Measurements from ENCODE around the gene CYTH1.

CYTH1 gene

DNA sequence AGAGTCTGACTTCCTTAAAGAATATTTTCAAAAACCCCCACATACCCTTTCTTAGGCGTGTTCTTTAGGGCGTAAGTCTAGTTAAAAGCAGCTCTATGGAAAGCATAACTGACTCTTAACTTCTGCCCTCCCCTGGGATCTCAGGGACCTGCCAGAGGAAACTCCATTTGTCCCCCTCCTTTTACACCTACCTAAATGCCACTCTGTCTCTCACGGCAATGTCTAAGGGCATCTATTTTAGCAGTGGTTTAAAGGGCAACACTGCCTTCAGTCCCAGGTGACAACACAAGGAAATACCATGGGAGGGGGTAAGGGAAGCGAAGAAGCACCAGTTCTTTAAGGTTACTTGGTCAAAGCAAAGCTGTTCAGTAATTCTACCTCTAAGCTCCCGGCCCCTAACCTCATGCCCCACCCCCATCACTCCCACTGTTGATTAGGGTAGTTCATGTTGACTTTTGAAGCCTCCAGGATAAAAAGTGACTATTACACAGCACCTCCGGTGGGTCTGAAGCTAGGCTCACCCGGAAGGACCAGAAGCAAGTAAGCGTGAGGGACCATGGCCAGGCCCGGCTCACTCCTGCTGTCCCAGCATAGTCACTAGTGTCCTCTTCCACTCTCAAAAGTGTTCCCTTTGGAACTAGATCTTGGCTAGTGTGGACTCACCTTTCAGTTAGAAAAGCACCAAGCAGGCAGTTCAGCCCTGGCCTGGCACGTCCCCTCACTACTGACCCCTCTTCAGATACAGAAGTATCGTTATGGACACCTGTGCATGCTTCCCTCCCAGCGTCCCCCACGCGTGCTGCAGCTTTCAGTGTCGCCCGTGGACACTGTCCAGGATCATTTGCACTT is 47.1 kb downstream of the CYTH1 start:
- DNase-seq (ENCODE audit: low spot score), result no peak

DNA sequence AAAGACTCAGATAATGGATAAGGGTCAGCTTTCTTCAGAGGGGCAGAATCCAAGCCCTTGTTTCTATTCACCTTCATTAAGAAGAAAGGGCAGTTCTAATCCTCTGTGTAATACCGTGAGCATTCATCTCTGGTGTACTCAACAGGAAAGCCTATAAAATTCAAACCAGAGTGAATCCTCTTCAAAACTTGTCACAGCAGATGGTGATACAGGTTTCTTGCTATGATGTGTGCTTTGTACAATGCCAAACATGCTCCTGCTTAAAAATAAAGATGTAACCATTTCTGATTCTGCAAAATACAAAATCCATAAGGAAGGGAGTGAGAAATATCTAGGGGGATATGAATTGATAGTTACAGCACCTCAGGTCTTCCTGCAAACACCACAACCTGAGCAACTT is 49.7 kb downstream of the CYTH1 start:
- DNase-seq (ENCODE audit: low spot score), result no peak

DNA sequence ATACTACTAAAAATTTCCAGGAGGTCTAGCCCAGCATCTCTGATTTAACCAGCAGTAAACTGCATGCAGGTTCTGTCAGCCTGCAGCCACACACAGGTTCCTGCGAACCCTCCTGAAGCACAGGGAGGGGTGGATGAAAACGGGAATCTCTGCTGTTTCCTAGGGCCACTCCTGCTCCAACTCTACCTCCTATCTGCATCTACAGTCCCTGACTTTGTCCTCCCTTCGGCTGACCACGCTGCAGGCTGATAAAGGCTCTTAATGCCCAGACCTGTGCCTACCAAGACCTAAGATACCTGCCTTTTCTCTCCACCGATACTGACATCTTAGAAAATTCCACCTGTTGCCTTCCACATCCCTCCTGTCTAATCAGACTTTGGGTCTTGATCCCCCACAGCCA is 50.2 kb downstream of the CYTH1 start:
- DNase-seq (ENCODE audit: low spot score), result no peak

DNA sequence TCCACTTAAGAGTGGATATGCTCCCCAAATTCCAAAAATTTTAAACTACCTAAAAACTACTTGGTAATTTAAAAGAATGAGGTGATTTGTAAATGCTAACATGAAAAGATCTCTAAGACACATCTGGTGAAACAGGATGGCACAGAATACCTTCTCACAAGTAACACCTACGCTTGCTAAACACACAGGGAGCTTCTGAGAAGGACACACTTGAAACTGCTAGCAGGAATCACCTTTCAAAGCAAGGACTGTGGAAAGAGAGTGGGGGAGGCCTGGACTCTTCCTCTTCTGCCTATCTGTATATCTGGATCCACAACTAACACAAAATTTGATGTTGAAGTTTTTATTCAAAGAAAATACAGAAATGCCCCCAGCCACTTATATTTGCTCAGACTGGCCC is 52.4 kb downstream of the CYTH1 start:
- DNase-seq (ENCODE audit: low spot score), result no peak

DNA sequence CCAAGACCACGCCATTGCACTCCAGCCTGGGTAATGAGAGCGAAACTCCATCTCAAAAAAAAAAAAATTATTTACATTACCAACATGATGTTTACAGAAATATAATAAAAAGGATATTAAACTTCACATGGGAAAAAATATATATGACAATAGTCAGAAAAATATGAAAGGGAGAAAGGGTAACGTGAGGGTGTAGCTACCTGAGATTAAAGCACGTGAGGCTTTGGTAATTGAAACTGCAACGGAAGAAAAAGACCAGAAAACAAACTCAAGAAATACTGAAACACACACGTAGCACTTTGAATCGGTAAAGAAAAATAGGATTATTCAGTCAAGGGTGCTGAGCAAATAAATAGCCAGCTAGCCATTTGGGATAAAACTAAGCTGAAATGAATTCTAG is 53.6 kb downstream of the CYTH1 start:
- no peak for DNase-seq (ENCODE audit: low spot score)

DNA sequence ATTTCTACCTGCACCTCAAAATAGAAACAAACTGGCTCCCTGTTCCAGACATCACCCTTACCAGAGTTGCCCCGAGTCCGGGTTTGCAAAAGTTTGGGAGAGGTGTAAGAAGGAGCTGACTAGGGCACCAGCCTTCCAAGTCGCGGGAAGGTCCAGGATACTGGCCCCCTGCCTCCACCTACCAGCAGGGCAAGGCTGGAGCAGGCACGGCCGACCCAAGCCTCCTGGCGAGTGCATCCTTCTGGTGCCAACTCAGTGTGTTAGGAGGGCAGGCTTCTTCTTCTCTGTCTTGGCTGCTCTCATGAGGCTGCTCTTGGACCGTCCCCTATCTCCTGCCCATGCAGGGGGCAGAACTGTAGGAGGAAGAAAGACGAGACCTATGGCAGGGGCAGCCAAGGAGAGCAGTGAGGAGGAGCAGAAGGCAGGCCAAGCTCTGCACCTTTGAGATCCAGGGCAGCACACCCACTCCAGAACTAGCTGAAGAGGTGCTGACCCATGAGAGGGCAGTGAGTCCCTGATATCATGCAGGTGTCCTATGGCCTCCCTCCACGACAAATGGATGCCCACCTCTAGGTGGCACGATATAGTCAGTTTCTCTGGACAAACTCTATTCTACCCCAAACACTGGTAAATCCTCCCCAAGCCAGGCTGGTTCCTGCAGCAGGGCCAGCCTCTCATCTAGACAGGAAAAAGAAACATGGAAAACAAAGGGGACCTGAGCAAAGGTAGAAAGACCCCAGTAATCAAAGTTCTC is 54.4 kb downstream of the CYTH1 start:
- DNase-seq (ENCODE audit: low spot score), result no peak

DNA sequence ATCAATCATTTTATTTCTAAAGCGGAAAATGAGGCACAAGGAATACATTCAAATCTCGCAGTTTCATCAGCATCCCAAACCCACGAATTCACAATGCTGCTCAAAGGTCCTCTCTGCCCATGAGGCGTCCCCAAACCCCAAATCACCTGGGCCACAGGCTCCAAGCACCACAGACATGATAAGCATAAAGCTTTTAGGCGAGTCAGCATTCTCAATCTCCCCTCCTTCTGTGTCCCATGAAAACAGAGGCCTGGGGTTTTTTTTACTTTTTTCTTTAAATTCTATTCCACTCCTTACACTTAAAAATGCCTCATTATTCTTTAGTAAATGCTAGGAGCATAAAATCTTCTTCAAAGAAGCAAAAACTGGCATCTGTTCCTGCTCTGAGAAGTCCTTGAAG is 55.0 kb downstream of the CYTH1 start:
- DNase-seq (ENCODE audit: low spot score), result no peak

DNA sequence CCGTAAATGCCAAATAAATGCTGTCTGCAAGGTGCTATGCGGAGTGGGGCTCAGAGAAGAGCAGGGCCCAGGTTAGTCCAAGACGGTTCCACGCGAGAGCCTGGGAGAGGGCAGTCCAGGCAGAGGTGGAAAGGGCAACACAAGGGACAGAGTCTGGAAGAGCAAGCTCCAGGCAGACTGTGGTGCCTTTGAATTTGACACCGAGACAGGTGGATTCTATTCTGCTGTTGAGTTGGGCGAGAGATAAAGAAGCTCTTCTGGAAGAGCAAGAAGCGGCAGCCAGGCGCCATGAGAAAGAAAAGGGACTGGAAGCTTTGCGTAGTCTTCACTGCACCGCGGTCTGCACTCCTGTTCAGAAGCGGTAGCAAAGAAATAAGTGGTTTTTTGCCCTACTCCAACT is 55.6 kb downstream of the CYTH1 start:
- no peak for DNase-seq (ENCODE audit: low spot score)

DNA sequence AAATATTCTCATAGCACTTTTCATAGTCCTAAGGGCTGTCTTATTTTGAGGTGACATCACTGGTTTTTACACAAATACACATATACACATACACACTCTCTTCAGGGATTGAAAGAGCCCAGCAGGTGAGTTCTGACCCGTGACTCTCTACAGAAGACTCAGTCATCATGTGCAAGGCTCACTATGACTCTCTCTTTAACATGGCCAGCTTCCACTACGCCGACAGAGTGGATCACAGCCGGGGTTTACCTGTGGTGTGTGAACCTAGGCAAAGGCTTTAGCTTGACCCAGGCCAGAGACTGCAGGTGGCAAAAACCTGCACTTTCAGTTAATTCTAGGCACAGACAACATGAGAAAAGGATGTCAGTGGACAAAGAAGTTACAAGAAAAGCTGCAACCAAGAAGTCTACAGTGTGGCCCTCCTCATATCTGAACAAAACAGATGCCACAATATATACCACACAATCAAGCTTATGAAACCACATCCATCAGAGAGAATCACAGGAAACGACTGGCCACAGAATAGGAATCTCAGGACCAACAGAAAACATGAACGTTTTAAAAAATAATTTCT is 56.5 kb downstream of the CYTH1 start:
- no peak for DNase-seq (ENCODE audit: low spot score)

DNA sequence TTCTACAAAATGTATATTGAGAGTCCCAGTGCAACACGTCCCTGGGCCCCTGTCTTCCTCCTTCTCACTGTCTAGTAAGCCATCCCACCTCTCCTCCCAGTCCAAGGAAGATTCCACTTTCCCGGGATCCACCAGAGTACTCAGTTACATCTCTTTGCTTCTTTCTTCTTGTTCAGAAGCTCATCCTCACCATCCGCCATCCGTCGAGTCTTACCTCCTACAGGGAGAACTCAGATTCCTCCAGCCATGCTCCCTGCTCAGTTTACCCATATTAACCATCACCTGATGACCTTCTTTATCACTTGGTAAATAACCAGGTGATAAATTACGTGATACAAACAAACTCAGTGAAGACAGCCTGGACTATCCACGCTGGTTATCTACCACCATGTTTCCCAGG is 57.1 kb downstream of the CYTH1 start:
- DNase-seq (ENCODE audit: low spot score), result no peak

DNA sequence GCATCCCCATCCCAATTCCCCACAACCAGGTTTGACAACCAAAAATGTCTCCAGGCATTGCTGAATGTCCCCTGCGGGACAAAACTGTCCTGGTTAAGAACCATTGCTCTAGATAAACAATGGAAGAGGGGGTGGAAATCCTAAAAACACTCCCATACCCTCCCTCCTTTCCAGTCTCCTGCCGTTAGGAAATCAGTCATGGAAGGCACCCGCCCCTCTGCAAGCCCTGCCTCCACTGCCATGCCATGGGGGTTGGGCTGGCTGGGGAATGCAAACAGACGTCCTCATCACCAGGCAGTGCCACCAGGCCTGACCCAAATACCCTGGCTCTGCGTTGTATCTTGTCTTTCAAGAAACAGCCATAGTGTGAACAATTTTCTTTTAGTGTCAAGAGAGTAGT is 57.5 kb downstream of the CYTH1 start:
- DNase-seq (ENCODE audit: low spot score), result no peak

DNA sequence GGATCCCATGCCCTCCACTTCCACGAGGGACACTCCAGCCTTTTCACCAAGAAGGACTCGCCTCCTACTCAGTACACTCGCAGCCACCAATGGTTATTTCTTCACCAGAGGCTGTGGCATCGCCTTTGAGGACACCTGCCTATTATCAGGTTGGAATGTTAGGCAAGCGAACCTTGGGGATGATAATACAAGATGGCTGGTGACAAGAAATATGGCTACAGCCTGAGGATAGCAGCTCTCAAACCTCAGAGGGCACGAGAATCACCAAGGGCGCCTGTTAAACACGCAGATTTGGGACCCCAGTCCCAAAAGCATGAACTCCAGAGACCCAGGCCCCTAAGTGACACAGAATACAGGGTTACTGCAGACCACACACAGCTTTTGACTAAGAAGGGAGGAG is 58.1 kb downstream of the CYTH1 start:
- no peak for DNase-seq (ENCODE audit: low spot score)

DNA sequence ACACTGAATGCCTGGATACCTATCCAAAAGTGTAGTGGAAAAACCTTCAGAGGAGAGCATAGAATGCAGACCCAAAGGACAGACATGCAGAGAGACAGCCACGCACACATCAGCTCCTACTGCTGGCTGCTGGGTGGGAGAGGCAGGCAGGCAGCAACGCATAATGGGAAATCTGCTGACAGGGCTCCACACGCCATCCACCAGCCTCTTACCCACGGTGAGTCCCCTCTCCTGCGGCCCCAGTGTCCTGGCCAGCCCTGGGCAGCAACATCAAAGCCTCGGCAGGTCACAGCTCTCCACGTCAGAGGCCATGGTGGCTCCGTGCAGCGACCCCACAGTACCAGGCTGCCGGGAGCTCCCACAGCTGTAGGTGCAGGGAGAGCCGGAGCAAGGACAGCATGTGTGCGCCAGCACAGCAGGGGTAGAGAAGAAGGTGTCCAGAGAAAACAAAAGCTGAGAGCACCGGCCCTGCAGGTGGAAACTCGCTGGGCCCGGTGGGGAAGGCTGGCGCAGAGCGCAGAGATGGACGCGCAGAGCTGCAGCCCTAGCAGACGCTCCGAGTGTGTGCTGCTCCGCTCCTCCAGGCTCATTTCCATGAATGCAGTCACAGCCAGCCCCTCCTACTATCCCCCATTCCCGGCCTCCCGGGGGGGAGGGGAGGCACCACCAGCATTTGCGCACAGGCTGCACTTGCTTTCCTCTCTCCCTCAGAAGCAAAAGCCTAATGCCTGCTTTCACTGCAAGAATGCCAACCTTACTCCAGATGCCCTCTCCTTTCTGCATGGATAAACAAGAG is 58.9 kb downstream of the CYTH1 start:
- DNase-seq (ENCODE audit: low spot score), result no peak

DNA sequence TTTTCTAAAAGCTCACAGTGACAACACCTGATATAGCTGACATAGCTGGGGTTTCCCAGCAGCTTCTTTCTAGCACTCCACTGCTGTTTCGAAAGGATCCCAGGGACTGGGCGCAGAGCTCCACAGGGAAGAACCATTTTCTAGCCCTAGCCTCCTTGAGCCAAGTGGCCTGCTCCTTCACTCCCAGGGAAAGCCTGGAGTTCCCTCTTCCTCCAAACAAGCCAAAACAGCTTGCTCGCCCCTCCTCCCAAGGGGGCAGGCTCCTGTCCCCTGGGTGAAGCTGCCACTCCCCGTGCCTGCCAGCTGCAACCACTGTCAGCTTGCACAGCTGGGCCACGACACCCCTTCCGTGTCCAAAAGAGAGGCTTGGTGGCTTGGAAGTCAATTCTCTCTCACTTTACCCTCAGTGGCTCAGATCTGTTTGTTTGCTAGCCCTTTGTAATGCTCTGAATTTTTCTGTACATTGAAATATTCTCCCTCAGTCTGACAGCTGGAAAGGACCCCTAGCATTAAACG is 59.8 kb downstream of the CYTH1 start:
- DNase-seq (ENCODE audit: low spot score), result no peak

DNA sequence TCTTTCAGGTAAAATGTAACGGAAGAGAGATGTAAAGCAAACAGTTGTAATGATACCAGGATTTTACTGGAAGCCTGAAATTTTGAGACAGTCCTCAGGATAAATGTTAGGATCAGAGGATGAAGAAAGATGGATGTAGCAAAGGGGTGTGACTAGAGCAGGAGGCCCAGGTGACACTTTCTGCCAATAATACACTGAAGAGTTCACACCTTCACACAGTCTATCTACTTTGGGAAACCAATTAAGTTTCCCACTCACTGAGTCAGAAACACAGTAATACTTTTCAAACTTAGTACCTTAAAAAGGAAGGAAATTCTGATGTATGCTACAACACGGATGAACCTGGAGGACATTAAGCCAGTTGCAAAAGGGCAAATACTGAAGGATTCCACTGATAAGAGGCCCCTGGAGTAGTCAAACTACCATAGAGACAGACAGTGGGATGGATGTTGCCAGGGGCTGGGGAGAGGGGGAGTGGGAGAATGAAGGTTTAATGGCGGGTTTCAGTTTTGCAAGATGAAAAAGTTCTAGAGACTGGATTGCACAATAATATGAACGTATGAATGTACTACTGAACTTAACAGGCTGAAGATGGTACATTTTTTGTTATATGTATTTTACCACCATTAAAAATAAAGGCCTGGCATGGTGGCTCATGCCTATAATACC is 62.3 kb downstream of the CYTH1 start:
- DNase-seq (ENCODE audit: low spot score), result no peak

DNA sequence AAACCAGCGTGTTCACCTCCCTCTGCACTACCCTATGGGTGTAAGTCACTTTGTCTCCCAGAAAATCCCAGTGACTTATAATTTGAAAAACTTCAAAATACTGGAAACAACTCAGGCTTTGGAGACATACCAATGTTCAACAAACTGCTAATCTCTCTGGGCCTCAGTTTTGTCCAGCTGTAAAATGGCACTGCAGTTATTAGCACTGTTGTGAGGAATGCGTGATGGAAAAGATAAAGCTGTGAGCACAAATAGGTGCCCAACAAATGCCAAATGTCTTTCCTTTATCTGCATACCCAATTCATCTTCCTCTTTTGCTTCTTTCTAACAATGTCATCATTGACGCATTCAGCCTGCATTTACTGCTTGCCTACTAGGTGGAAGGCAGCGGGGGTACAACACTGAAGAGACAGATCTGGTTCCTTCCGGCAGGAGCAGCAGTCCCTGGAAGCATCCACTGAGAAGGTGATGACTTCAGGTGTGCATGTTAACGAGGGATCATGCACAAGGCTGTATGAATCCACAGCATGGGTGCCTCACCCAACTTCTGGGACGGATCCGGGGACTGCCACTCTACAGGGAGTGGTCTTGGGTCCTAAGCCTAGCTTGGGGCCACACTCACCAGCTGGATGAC is 63.4 kb downstream of the CYTH1 start:
- no peak for DNase-seq (ENCODE audit: low spot score)

DNA sequence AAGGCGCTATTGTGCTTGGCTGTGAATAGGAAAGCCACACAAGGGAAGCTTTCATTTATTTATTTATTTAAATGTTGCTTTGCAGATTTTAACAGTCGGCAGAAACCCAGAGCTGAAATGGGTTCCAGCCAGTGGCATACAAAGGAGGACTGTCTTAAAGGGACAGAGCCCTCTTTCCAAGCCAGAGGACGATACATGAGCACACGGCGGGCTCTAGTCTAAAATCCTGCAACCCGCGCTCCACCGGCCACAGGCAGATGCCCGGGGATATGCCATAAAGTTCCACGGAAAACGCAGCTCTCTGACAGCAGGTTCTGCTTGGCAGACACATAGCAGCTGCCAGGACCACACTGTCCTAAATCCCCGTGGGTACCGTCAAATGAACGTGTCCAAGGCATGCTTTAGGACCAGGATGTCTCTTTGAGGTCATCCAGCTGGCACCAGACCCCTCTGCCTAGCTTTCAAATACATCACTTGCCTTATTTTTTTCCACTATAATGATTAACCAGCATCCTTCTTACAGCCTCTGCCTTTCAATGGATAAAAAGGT is 64.6 kb downstream of the CYTH1 start:
- DNase-seq (ENCODE audit: low spot score), result no peak

DNA sequence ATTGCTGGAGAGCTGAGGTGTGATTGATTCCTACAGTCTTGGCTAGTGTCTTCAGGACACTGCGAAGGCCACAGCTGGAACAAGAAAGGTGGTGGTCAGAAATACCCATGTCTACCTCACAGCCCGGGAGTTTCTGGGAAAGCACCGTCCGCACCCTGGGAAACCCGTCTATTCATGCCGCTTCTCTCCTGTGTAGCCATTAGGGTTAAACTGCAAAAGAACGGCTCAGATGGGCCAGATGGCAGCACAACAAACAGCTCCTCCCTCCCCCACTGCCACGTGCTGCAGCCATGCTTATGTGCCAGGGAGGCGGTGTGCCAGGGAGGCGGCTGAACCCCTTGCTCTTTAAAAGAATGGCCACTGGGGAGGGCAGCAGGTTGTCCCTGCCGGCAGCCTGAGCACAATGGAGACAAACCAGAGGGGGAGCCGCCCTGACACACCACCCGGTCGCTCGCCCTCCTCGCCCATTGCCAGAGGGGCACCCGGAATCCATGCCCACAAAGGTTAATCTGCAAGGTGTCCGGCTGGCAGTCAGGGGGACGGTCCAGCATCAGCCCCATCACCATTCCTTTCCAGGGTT is 65.2 kb downstream of the CYTH1 start:
- no peak for DNase-seq (ENCODE audit: low spot score)

DNA sequence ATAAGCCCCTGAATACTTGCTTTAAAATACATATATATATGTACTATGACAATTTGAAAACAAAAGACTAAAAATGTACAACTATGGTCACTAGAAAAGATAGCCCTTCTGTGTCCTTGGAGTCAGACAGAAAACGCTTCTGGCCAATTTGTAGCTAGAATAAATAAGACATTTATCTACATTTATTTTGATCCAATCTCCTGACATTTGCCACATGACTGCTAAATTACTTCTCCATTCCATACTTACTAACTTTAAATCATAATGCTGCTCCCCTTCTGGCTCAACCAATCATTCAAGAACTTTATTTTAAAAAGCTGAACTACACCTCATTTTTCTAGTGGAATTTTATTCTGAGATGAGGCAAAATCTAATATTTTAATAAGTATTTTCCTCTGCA is 65.8 kb downstream of the CYTH1 start:
- DNase-seq (ENCODE audit: low spot score), result no peak

DNA sequence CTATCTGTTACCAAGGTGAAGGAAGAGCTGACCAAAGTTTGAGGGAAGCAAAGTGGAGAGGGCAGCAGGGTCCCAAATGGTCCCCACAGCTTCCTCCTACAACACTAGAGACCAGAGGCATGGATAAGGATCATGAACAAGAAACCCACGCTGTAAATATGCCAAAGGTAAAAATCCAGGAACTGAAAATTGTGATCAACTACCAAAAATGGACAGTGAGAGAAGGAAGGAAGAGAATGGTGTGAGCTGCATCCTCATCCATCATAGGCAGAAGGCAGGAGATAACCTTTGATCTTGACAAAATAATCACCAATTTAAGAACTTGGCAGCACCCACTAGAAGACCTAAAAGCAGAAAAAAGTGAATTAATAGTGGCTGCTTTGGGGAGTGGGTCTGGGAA is 66.2 kb downstream of the CYTH1 start:
- DNase-seq (ENCODE audit: low spot score), result no peak

Measured in hematopoietic multipotent progenitor cell treated with erythropoietin and hydrocortisone succinate and interleukin-3 and kit ligand, for 15 days (in vitro differentiated cells).